Bronchial epithelial cell (primary cell): ENCODE measurements around the gene EMILIN3. TPM values are rescaled to one million over a fixed set of nuclear protein-coding genes. Genes with fewer than 3 reads are reported as not detected.

Source experiments
- DNase-seq: peaks from one replicate; pipeline ENCODE4 v3.0.0-alpha.2; 2010; ENCODE audit warnings: low read depth
- FAIRE-seq: peaks from 2 replicates; lab custom pipeline; 2011; peaks lifted over from hg19 to GRCh38; lab: Jason Lieb, UNC
- H3K27me3 ChIP-seq: 2 replicates; pipeline ENCODE4 v1.5.1; 2011; ENCODE audit warnings: low read length; ENCODE audit not compliant: control insufficient read depth, insufficient read depth
- H3K36me3 ChIP-seq: 2 replicates; pipeline ENCODE4 v1.5.1; 2011; ENCODE audit warnings: low read length; ENCODE audit not compliant: control insufficient read depth, insufficient read depth
- H3K4me3 ChIP-seq: 2 replicates; pipeline ENCODE4 v1.5.1; 2011; ENCODE audit warnings: mild to moderate bottlenecking, low read depth, low read length, control low read depth
- total RNA-seq: library from RNA; depleted of rRNA; stranded (reverse); fragments of >200 nt; gene quantifications from 2 replicates; pipeline ENCODE4 v1.2.1, GENCODE V29; 2014
- TF ChIP-seq, protein P1 (sequence below): IDR thresholded peaks from 2 replicates; pipeline ENCODE4 v1.5.1; 2011; ENCODE audit warnings: mild to moderate bottlenecking, moderate library complexity, low read length, control low read depth, inconsistent platforms; ENCODE audit not compliant: insufficient read depth, severe bottlenecking

The EMILIN3 gene
- total RNA-seq, 1 donor from 2014 or later = not detected

DNA sequence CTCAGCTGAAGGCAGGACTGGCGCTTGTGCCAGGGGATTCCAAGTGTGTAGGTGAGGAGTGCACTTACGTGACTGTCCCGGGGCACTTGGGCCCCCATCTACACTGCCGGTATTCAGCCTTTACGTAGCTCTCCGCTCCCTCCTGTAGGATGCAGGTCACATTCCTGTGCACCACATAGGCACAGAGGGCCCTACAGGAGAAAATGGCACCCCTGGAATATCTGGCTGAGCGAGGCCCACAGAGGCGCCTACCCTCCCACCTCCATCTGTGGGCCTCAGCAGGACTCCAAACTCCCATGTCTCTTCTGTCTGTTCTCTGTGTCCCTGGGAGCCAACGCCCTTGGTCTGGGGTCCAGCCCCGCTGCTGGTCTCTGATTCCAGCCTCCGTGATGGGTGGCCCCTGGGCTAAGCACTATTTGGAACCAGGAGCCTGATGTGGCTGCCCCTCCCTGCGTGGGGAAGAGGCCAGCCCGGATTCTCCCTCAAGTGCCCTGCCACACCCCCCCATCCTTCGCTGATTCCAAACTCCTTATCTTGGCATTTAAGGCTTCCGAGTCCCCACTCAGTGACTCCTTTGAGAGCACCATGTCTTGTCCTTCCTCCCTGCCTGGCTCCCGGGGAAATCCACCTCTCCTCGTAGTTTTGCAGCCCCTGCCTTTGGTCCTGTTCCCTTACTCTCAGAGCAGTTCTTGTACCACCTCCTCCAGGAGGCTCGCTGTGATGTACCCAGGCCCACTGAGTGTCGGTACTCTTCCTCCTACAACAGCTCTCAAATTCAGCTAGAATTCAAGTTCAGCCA is 1.5 kb downstream of the EMILIN3 start:
- no peak for DNase-seq
- Histone ChIP-seq H3K27me3 (peaks cover 23% of the 10 kb centered on the region), H3K4me3 (no peak overlapping the region)

DNA sequence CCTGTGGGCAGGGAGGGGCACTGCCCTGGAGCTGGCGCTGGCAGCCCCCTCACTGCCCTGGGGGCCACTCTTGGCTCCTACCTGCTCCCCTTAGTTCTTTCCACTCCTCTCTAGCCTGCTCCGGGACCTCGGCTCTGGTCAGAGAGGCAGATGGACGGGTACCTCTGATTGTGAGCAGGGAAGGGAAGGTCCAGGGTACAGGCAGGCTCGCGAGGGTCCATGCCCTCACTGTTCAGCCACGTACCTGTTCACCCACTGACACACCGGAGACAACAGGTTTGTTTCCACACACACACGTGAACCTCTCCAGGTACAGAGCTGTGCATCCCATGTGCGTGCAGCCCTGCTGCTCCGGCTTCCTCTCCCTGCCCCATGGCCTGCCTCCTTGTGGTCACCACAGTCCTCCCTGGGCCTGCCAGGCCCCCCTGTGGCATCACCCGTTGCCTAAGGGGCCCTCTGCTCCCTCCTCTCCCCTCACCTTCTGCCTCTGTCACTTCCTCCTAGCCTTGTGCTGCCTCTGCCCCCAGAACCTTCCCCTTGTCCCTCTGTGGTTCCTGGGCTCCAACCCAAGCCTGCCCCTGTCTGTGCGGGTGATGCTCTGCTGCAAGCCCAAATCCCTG is 2.3 kb downstream of the EMILIN3 start:
- H3K27me3 ChIP-seq = peaks cover 23% of the 10 kb centered on the region
- DNase-seq (no peak), FAIRE-seq (peak; percentile 68)
- H3K36me3 ChIP-seq = peaks cover 1% of the 10 kb centered on the region
- TF ChIP-seq, protein P1, sequence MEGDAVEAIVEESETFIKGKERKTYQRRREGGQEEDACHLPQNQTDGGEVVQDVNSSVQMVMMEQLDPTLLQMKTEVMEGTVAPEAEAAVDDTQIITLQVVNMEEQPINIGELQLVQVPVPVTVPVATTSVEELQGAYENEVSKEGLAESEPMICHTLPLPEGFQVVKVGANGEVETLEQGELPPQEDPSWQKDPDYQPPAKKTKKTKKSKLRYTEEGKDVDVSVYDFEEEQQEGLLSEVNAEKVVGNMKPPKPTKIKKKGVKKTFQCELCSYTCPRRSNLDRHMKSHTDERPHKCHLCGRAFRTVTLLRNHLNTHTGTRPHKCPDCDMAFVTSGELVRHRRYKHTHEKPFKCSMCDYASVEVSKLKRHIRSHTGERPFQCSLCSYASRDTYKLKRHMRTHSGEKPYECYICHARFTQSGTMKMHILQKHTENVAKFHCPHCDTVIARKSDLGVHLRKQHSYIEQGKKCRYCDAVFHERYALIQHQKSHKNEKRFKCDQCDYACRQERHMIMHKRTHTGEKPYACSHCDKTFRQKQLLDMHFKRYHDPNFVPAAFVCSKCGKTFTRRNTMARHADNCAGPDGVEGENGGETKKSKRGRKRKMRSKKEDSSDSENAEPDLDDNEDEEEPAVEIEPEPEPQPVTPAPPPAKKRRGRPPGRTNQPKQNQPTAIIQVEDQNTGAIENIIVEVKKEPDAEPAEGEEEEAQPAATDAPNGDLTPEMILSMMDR = no peak
- no peak overlapping the region for H3K4me3 ChIP-seq

More for the DNA sequence above, 1.5 kb downstream of the EMILIN3 start:
- TF ChIP-seq, protein P1 = no peak
- no peak for FAIRE-seq
- H3K36me3 ChIP-seq = no peaks in the 10 kb centered on the region

- TF ChIP-seq, protein P1 = no peak
- Histone ChIP-seq H3K4me3 (no peak overlapping the region), H3K27me3 (peaks cover 23% of the 10 kb centered on the region), H3K36me3 (peaks cover 1% of the 10 kb centered on the region)
- DNase-seq = no peak
- no peak for FAIRE-seq
Measured at GRCh38 chr20:41363601-41364000, 3.0 kb downstream of the EMILIN3 start.

GRCh38 chr20:41362748-41363140 is 3.9 kb downstream of the EMILIN3 start:
- DNase-seq = no peak
- TF ChIP-seq, protein P1 = no peak
- H3K27me3 ChIP-seq = peaks cover 23% of the 10 kb centered on the region
- no peak for FAIRE-seq
- H3K36me3 ChIP-seq = peaks cover 6% of the 10 kb centered on the region
- no peak overlapping the region for H3K4me3 ChIP-seq

DNA sequence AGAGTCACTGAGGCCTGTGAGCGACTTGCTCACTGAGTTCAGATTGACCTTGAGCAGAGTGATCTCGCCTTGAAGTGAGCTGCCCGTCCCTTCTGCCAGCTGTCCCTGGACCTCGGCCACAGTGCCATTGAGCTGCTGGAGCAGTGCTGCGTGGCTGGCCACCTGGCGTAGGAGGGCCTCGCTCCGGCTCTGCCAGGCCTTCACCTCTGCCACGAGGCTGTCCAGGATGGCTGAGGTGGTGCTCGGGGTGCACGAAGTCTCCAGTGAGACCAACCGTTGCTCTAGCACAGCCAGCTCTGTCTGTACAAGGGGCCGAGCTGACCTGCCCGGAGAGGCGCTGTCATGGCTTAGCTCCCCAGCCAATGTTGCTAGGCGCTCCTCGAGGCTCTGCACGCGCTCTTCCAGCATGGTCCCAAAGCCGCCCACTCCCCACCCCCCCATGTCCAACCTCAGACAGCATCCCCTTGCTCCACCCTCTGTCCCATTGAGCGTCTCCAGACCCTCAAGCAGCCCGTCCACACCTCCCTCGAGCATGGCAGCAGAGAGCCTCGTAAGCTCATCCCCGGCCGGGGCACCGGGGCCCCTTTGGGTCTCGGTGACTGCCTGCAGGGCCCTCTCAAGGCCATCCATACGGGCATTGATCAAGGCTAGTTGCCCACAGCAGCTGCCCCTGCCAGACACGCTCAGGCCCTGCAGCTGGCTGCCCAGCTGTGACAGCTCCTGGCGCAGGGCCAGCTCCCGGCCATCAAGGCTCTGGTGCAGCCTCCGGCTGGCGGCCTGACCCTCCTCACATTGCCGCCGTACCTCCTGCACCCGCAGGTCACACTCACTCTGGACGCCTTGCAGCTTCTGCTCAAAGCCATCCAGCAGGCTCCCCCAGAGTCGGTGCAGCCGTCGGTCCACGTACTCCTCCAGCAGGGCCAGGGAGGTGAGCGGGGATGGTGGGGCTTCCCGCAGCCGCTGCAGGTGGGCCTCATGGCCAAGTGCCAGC is 4.6 kb downstream of the EMILIN3 start:
- peaks cover 11% of the 10 kb centered on the region for H3K36me3 ChIP-seq
- H3K4me3 ChIP-seq = no peak overlapping the region
- no peak for FAIRE-seq
- peaks cover 18% of the 10 kb centered on the region for H3K27me3 ChIP-seq
- DNase-seq = no peak
- TF ChIP-seq, protein P1 = no peak
